Upper lobe of left lung (tissue), 6 donors: ENCODE measurements around the gene PTBP1. TPM values are rescaled to one million over a fixed set of nuclear protein-coding genes. Genes with fewer than 3 reads are reported as not detected.
"Not testable (repeated sequence)": the region's sequence is repeated elsewhere in the genome, so short reads cannot be mapped to it uniquely, and the experiment has no call there.

Experiments
- ATAC-seq, 2 donors: fragments of 200-7000 bp; cut with Tn5 transposase; one replicate each; pipeline ENCODE4 v1.9.1; 2022; ENCODE audit warnings: mild to moderate bottlenecking in 2 of 2, moderate library complexity in 2 of 2; ENCODE audit not compliant: low FRiP score in 2 of 2
- DNase-seq, 2 donors: peaks; one replicate each; pipeline ENCODE4 v3.0.0-alpha.2; 2019 to 2020
- H3K27ac ChIP-seq, 4 donors: fragments of 200-600 bp; sonication (generic); one replicate each; pipeline ENCODE4 v1.5.1; 2016 to 2019
- H3K27me3 ChIP-seq, 4 donors: fragments of 200-600 bp; sonication (generic); one replicate each; pipeline ENCODE4 v1.5.1; 2017 to 2019
- H3K36me3 ChIP-seq, 4 donors: fragments of 200-600 bp; sonication (generic); one replicate each; pipeline ENCODE4 v1.5.1; 2016 to 2019
- H3K4me1 ChIP-seq, 4 donors: fragments of 200-600 bp; sonication (generic); one replicate each; pipeline ENCODE4 v1.5.1; 2018 to 2019
- H3K4me3 ChIP-seq, 4 donors: fragments of 200-600 bp; sonication (generic); one replicate each; pipeline ENCODE4 v1.5.1; 2017 to 2019; ENCODE audit warnings: mild to moderate bottlenecking in 2 of 4, moderate library complexity in 1 of 4
- H3K9me3 ChIP-seq, 4 donors: fragments of 200-600 bp; sonication (generic); one replicate each; pipeline ENCODE4 v1.5.1; 2018 to 2019
- CTCF ChIP-seq, 6 experiments: fragments of 450-650 bp in 4 of 6; fragments of 200-600 bp in 2 of 6; sonication (generic) in 2 of 6; IDR thresholded peaks; one replicate each; pipeline ENCODE4 v1.5.1; 2016 to 2019; ENCODE audit warnings: antibody characterized with exemption in 6 of 6
- EP300 ChIP-seq, 4 donors: sonication (generic); formaldehyde crosslinking; IDR thresholded peaks; one replicate each; pipeline ENCODE4 v1.5.1; 2017; ENCODE audit warnings: antibody characterized with exemption in 4 of 4, control low read depth in 2 of 4
- POLR2A ChIP-seq, 4 donors: fragments of 450-650 bp; IDR thresholded peaks; one replicate each; pipeline ENCODE4 v1.5.1; 2016 to 2017; ENCODE audit warnings: antibody characterized with exemption in 4 of 4, mild to moderate bottlenecking in 2 of 4
- POLR2AphosphoS5 ChIP-seq, 2 donors: sonication (generic); formaldehyde crosslinking; IDR thresholded peaks; one replicate each; pipeline ENCODE4 v1.5.1; 2017; ENCODE audit warnings: antibody characterized with exemption in 2 of 2
- WGBS, 2 donors: methylation state at CpG; one replicate each; pipeline ENCODE4 v1.1.5; 2017 to 2018; 5-methylcytosine and 5-hydroxymethylcytosine counted together
- total RNA-seq, 6 donors: library from RNA; depleted of rRNA in 4 of 6; stranded (reverse); fragments of >200 nt in 4 of 6; gene quantifications; one replicate each; pipeline versions ENCODE4 v1.1.0 to v1.2.1, GENCODE V29; 2016 to 2021
- donor health status: DM: no; HTN: no; CAD: no; lungs with moderate emphysema.
- donor health status: DM: no; HTN: yes; CAD: no; lungs with severe emphysema.

PTBP1 gene
- total RNA-seq, 6 donors from 2014 or later, result 122 to 270 (median 219) TPM

- no peak overlapping the region for H3K27ac ChIP-seq
- 94 to 97% methylated on average over 13 of the region's 13 CpGs for WGBS, 2 donors
- no peaks in the 10 kb centered on the region for H3K4me1 ChIP-seq
- H3K9me3 ChIP-seq, result no peaks in the 10 kb centered on the region
- DNase-seq (no peak), ATAC-seq (peak in 1 of 2 donors; percentile 4)
- peaks cover 17 to 37% (median 26%) of the 10 kb centered on the region in 4 donors for H3K36me3 ChIP-seq
- H3K27me3 ChIP-seq, result no peaks in the 10 kb centered on the region
- TF ChIP-seq POLR2AphosphoS5 (IDR thresholded peaks at IDR 0.05), result no peak
- TF ChIP-seq POLR2A (IDR thresholded peaks at IDR 0.05), result no peak
- TF ChIP-seq EP300 (IDR thresholded peaks at IDR 0.05), result no peak
- TF ChIP-seq CTCF (IDR thresholded peaks at IDR 0.05), result no peak
- no peak overlapping the region for H3K4me3 ChIP-seq
Measured at GRCh38 chr19:815775-816499, 18.7 kb downstream of the PTBP1 start.

- peaks cover 3 to 5% (median 4%) of the 10 kb centered on the region in 4 donors for H3K4me1 ChIP-seq
- no peak overlapping the region for H3K4me3 ChIP-seq
- H3K27ac ChIP-seq, result no peak overlapping the region
- no peak for DNase-seq
- peaks cover 0 to 4% (median 2%) of the 10 kb centered on the region in 4 donors for H3K27me3 ChIP-seq
- H3K9me3 ChIP-seq, result no peaks in the 10 kb centered on the region
- WGBS, 2 donors, result 94 to 100% methylated on average over 2 of the region's 2 CpGs
- no peak for ATAC-seq
- TF ChIP-seq POLR2AphosphoS5 (IDR thresholded peaks at IDR 0.05) (no peak), POLR2A (IDR thresholded peaks at IDR 0.05) (no peak), EP300 (IDR thresholded peaks at IDR 0.05) (no peak), CTCF (IDR thresholded peaks at IDR 0.05) (no peak)
- peaks cover 12 to 32% (median 21%) of the 10 kb centered on the region in 4 donors for H3K36me3 ChIP-seq
Measured at GRCh38 chr19:816500-816857, 19.2 kb downstream of the PTBP1 start.

- not testable (repeated sequence) for ATAC-seq, H3K36me3 ChIP-seq, H3K27ac ChIP-seq, H3K9me3 ChIP-seq, H3K4me3 ChIP-seq, DNase-seq
- WGBS, 2 donors, result 92 to 94% methylated on average over 5 of the region's 5 CpGs
- Histone ChIP-seq H3K27me3 (peaks cover 0 to 20% (median 11%) of the 10 kb centered on the region in 4 donors), H3K4me1 (peaks cover 21 to 27% (median 23%) of the 10 kb centered on the region in 4 donors)
Measured at GRCh38 chr19:820212-820611, 23.0 kb downstream of the PTBP1 start.

- H3K27me3 ChIP-seq, result peaks cover 0 to 20% (median 11%) of the 10 kb centered on the region in 4 donors
- H3K36me3 ChIP-seq, result no peaks in the 10 kb centered on the region
- DNase-seq (peak in 1 of 2 donors; percentile 85), ATAC-seq (peak in 1 of 2 donors; percentile 20)
- H3K4me1 ChIP-seq, result peaks cover 21 to 27% (median 23%) of the 10 kb centered on the region in 4 donors
- no peaks in the 10 kb centered on the region for H3K9me3 ChIP-seq
- 0% methylated on average over 5 to 25 of the region's 64 CpGs for WGBS, 2 donors
- TF ChIP-seq CTCF (IDR thresholded peaks at IDR 0.05), result no peak
- TF ChIP-seq EP300 (IDR thresholded peaks at IDR 0.05), result no peak
- no peak for TF ChIP-seq POLR2AphosphoS5 (IDR thresholded peaks at IDR 0.05)
- peak overlapping the region; percentile 35 to 54 (median 42) for H3K4me3 ChIP-seq
- H3K27ac ChIP-seq, result peak overlapping the region in 1 of 4 donors; percentile 40
Measured at GRCh38 chr19:821231-821824, 24.1 kb downstream of the PTBP1 start.

GRCh38 chr19:821825-822503 lies 24.7 kb downstream of the PTBP1 start, which contains the start of gene PLPPR3:
Gene PLPPR3, minus strand, starts transcription at chr19:821955. Its CDS starts 396 bp downstream, at chr19:821559.
- Histone ChIP-seq H3K9me3 (no peaks in the 10 kb centered on the region), H3K27me3 (peaks cover 0 to 20% (median 11%) of the 10 kb centered on the region in 4 donors), H3K27ac (peak within 1 kb of the TSS in 1 of 4 donors; percentile 40), H3K4me3 (peak within 1 kb of the TSS; percentile 35 to 54 (median 42)), H3K36me3 (no peaks in the 10 kb centered on the region), H3K4me1 (peaks cover 21 to 30% (median 25%) of the 10 kb centered on the region in 4 donors)
- DNase-seq (peak in 1 of 2 donors; percentile 82), ATAC-seq (no peak)
- WGBS, 2 donors, result no CpG with 5 or more reads among the region's 86 CpGs
- no peak for TF ChIP-seq POLR2AphosphoS5 (IDR thresholded peaks at IDR 0.05)
- TF ChIP-seq EP300 (IDR thresholded peaks at IDR 0.05), result no peak
- no peak for TF ChIP-seq CTCF (IDR thresholded peaks at IDR 0.05)
- no peak for TF ChIP-seq POLR2A (IDR thresholded peaks at IDR 0.05)
